ENCODE measurements around the gene ATP8A2. TPM values are rescaled to one million over a fixed set of nuclear protein-coding genes. Genes with fewer than 3 reads are reported as not detected.

The ATP8A2 gene
- total and polyA plus RNA-seq, 9 of the 15 experiments (the other 6 are each of a cell fraction or from before 2014, with no cell fraction given) = under 0.01 to 0.33 (median 0.06) TPM; not detected in 4

GRCh38 chr13:25375727-25376358, 4.1 kb downstream of the ATP8A2 start (continued):
- TF ChIP-seq, protein P1, sequence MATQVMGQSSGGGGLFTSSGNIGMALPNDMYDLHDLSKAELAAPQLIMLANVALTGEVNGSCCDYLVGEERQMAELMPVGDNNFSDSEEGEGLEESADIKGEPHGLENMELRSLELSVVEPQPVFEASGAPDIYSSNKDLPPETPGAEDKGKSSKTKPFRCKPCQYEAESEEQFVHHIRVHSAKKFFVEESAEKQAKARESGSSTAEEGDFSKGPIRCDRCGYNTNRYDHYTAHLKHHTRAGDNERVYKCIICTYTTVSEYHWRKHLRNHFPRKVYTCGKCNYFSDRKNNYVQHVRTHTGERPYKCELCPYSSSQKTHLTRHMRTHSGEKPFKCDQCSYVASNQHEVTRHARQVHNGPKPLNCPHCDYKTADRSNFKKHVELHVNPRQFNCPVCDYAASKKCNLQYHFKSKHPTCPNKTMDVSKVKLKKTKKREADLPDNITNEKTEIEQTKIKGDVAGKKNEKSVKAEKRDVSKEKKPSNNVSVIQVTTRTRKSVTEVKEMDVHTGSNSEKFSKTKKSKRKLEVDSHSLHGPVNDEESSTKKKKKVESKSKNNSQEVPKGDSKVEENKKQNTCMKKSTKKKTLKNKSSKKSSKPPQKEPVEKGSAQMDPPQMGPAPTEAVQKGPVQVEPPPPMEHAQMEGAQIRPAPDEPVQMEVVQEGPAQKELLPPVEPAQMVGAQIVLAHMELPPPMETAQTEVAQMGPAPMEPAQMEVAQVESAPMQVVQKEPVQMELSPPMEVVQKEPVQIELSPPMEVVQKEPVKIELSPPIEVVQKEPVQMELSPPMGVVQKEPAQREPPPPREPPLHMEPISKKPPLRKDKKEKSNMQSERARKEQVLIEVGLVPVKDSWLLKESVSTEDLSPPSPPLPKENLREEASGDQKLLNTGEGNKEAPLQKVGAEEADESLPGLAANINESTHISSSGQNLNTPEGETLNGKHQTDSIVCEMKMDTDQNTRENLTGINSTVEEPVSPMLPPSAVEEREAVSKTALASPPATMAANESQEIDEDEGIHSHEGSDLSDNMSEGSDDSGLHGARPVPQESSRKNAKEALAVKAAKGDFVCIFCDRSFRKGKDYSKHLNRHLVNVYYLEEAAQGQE (IDR thresholded peaks at IDR 0.05; ENCODE audit: borderline replicate concordance) = peak; percentile 48; the same call in 1 of the 2 replicates
- TF ChIP-seq, protein P1 (CRISPR knock-in tag; IDR thresholded peaks at IDR 0.05; ENCODE audit: low read depth) = no peak
- 0 out of 2 replicates have a peak, but pooled peaks have one; percentile 13 for TF ChIP-seq TFE3 (CRISPR knock-in tag; IDR thresholded peaks at IDR 0.05)

Measured in K562 (cell line).